NCI-H82 (cell line): ENCODE data around the gene SETD1A.

Experiments
- DNase-seq: peaks from one replicate; lab custom pipeline; 2025; lab: John Stamatoyannopoulos, UW

The SETD1A gene

GRCh38 chr16:31020536-31020935 is 63.0 kb downstream of the SETD1A start:
- no peak for DNase-seq

GRCh38 chr16:31022544-31023251 is 65.1 kb downstream of the SETD1A start:
- no peak for DNase-seq

GRCh38 chr16:31023252-31023602 is 65.7 kb downstream of the SETD1A start:
- DNase-seq: no peak

GRCh38 chr16:31023627-31024226 is 66.2 kb downstream of the SETD1A start:
- DNase-seq: no peak

GRCh38 chr16:31025339-31025738 is 67.8 kb downstream of the SETD1A start:
- no peak for DNase-seq

- no peak for DNase-seq
These were observed 71.7 kb downstream of the SETD1A start for GRCh38 chr16:31029272-31029671.

GRCh38 chr16:31031276-31031675 is 73.7 kb downstream of the SETD1A start:
- no peak for DNase-seq

- peak; percentile 94 for DNase-seq
These were observed 75.5 kb downstream of the SETD1A start, which contains the start of gene STX4 for GRCh38 chr16:31032736-31033708. Gene STX4, plus strand, starts transcription at chr16:31033558. Its CDS starts 248 bp downstream, at chr16:31033806.

- DNase-seq: peak; percentile 89
These were observed 76.3 kb downstream of the SETD1A start for GRCh38 chr16:31033709-31034492.
